OCI-LY7 (cell line): ENCODE measurements around the gene ENGASE.

ENCODE experiments used
- CTCF ChIP-seq: fragments of 200-600 bp; sonication (generic); conservative IDR thresholded peaks from 2 replicates; pipeline ENCODE4 v1.5.1; 2014; ENCODE audit warnings: mild to moderate bottlenecking, antibody characterized with exemption, low read length, moderate library complexity, mixed read lengths
- EZH2phosphoT487 ChIP-seq: fragments of 200-600 bp; sonication (generic); IDR thresholded peaks from 2 replicates; pipeline ENCODE4 v1.6.1; 2018; ENCODE audit warnings: low read depth, borderline replicate concordance, mild to moderate bottlenecking, mixed run types, antibody characterized with exemption, low read length, moderate library complexity, mixed read lengths

DNA sequence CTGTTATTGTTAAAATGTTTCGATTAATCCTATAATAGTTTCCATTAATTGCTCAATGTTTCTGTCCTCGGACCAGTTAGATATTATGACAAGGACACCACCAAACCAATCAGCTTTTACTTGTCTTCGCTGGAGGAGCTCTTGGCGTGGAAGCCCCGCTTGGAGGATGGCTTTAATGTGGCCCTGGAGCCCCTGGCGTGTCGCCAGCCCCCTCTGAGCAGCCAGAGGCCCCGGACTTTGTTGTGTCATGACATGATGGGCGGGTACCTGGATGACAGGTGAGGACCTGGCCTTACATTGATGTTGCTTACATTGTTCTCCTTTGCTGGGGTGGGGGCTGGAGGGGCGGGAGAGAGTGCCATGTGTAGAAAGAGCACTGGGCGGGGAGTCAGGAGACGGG lies 3.0 kb downstream of the ENGASE start:
- TF ChIP-seq CTCF (no peak), EZH2phosphoT487 (no peak)
